HepG2 (cell line): ENCODE measurements around the gene VCL. TPM values are rescaled to one million over a fixed set of nuclear protein-coding genes. Genes with fewer than 3 reads are reported as not detected.
A peak's percentile ranks its signal among the peaks of the same experiment; 100 is the strongest.

Source experiments
- ATAC-seq: fragments of 200-7000 bp; cut with Tn5 transposase; 3 replicates; pipeline ENCODE4 v1.9.1; 2020; ENCODE audit warnings: mild to moderate bottlenecking, moderate library complexity
- BruUV-seq: library from RNA; stranded (reverse); fragments of 400-500 nt; replicated peaks from 2 replicates; lab custom pipeline; 2021; lab: Mats Ljungman, UMichigan
- CTCF ChIA-PET: fragments of 300-600 bp; formaldehyde crosslinking; extraction: SDS; loops from one replicate; lab custom pipeline; 2021; ENCODE audit warnings: low total read pairs, inconsistent platforms, low intra/inter-chr PET ratio; lab: Yijun Ruan, JAX
- POLR2A ChIA-PET: fragments of 350-600 bp; sonication (Branson Sonifier 250); formaldehyde crosslinking; loops from one replicate; lab custom pipeline; 2020; ENCODE audit warnings: antibody characterized with exemption, inconsistent platforms; lab: Yijun Ruan, JAX
- DNase-seq: peaks from one replicate; pipeline ENCODE4 v3.0.0-alpha.2; 2015; ENCODE audit warnings: low spot score
- FAIRE-seq: peaks from 3 replicates; lab custom pipeline; 2011; peaks lifted over from hg19 to GRCh38; lab: Jason Lieb, UNC
- H2AFZ ChIP-seq: one replicate; pipeline ENCODE4 v1.6.1; 2011; ENCODE audit warnings: low read length, inconsistent platforms
- H3K27ac ChIP-seq: fragments of 300-600 bp; 3 replicates; pipeline ENCODE4 v1.8.0; 2011; ENCODE audit warnings: mixed run types, mild to moderate bottlenecking, mixed read lengths, low read length, inconsistent platforms; ENCODE audit not compliant: insufficient read depth; ENCODE audit errors: extremely low read length
- H3K27me3 ChIP-seq, 2 experiments: fragments of 200-600 bp in 1 of 2; 2 replicates in 1 of 2; 3 replicates in 1 of 2; pipeline versions ENCODE4 v1.6.0 to v1.8.0; 2011; ENCODE audit warnings: low read length in 2 of 2, mild to moderate bottlenecking in 2 of 2, moderate library complexity in 2 of 2, inconsistent platforms in 1 of 2; ENCODE audit not compliant: insufficient read depth in 2 of 2, control insufficient read depth in 1 of 2
- H3K36me3 ChIP-seq, 2 experiments: fragments of 200-600 bp in 1 of 2; replicated peaks in 1 of 2; 2 replicates in 1 of 2; 3 replicates in 1 of 2; pipeline versions ENCODE4 v1.5.1 to v1.8.0; 2011; ENCODE audit warnings: low read length in 2 of 2, inconsistent platforms in 1 of 2; ENCODE audit not compliant: insufficient read depth in 2 of 2, control insufficient read depth in 1 of 2
- H3K4me1 ChIP-seq: 2 replicates; pipeline ENCODE4 v1.5.1; 2012; ENCODE audit warnings: low read length, inconsistent platforms; ENCODE audit not compliant: insufficient read depth
- H3K4me2 ChIP-seq: 2 replicates; pipeline ENCODE4 v1.6.0; 2011; ENCODE audit warnings: low read depth, low read length, inconsistent platforms
- H3K4me3 ChIP-seq, 3 experiments: fragments of 200-600 bp in 1 of 3; sonication (generic), shearing (Covaris generic) in 1 of 3; replicated peaks in 1 of 3; 2 replicates each; pipeline ENCODE4 v1.5.1; 2011 to 2016; ENCODE audit warnings: low read length in 3 of 3, inconsistent platforms in 2 of 3, low read depth in 2 of 3, mild to moderate bottlenecking in 2 of 3, control low read depth in 1 of 3, mixed read lengths in 1 of 3; ENCODE audit not compliant: insufficient read depth in 1 of 3
- H3K79me2 ChIP-seq: one replicate; pipeline ENCODE4 v1.6.1; 2011; ENCODE audit warnings: low read length, inconsistent platforms; ENCODE audit not compliant: insufficient read depth
- H3K9ac ChIP-seq: 2 replicates; pipeline ENCODE4 v1.6.0; 2011; ENCODE audit warnings: mild to moderate bottlenecking, low read depth, low read length, inconsistent platforms; ENCODE audit not compliant: insufficient read depth
- H3K9me3 ChIP-seq: 2 replicates; pipeline ENCODE4 v1.5.1; 2012; ENCODE audit warnings: mild to moderate bottlenecking, low read length
- H4K20me1 ChIP-seq: 2 replicates; pipeline ENCODE4 v1.6.0; 2011; ENCODE audit warnings: inconsistent platforms, mild to moderate bottlenecking, low read length, moderate library complexity; ENCODE audit not compliant: insufficient read depth
- ATF2 ChIP-seq: sonication (generic); formaldehyde crosslinking; IDR thresholded peaks from 2 replicates; pipeline ENCODE4 v1.4.0; 2020; ENCODE audit warnings: missing genetic modification reagents
- IKZF4 ChIP-seq: sonication (generic); formaldehyde crosslinking; IDR thresholded peaks from 2 replicates; pipeline ENCODE4 v1.5.1; 2020; ENCODE audit warnings: borderline replicate concordance, mild to moderate bottlenecking, low read depth, missing genetic modification reagents; ENCODE audit errors: not compliant biosample characterization
- NR0B2 ChIP-seq: sonication (generic); formaldehyde crosslinking; IDR thresholded peaks from 2 replicates; pipeline ENCODE4 v1.4.0; 2020; ENCODE audit warnings: mild to moderate bottlenecking, missing genetic modification reagents
- ONECUT2 ChIP-seq: sonication (generic); formaldehyde crosslinking; IDR thresholded peaks from 2 replicates; pipeline ENCODE4 v1.4.0; 2020; ENCODE audit warnings: missing genetic modification reagents
- PRDM10 ChIP-seq: sonication (generic); formaldehyde crosslinking; IDR thresholded peaks from 2 replicates; pipeline ENCODE4 v1.4.0; 2020; ENCODE audit warnings: low read depth, missing genetic modification reagents
- RFXAP ChIP-seq: sonication (generic); formaldehyde crosslinking; IDR thresholded peaks from 2 replicates; pipeline ENCODE4 v1.4.0; 2020; ENCODE audit warnings: missing genetic modification reagents, borderline replicate concordance
- TGIF2 ChIP-seq: IDR thresholded peaks from 2 replicates; pipeline ENCODE4 v1.6.1; 2016; ENCODE audit warnings: control low read depth, missing compliant biosample characterization
- ZNF296 ChIP-seq: sonication (generic); formaldehyde crosslinking; conservative IDR thresholded peaks from 2 replicates; pipeline ENCODE4 v1.5.0; 2020; ENCODE audit warnings: mild to moderate bottlenecking, missing genetic modification reagents
- ZNF451 ChIP-seq: sonication (generic); formaldehyde crosslinking; IDR thresholded peaks from 2 replicates; pipeline ENCODE4 v1.5.0; 2020; ENCODE audit warnings: mild to moderate bottlenecking, missing genetic modification reagents
- ZNF556 ChIP-seq: sonication (generic); formaldehyde crosslinking; IDR thresholded peaks from 2 replicates; pipeline ENCODE4 v1.4.0; 2020; ENCODE audit warnings: mild to moderate bottlenecking, missing genetic modification reagents, borderline replicate concordance
- ZNF710 ChIP-seq: sonication (generic); formaldehyde crosslinking; IDR thresholded peaks from 2 replicates; pipeline ENCODE4 v1.5.0; 2020; ENCODE audit warnings: mild to moderate bottlenecking, missing genetic modification reagents, borderline replicate concordance
- WGBS: methylation state at CpG from one replicate; pipeline ENCODE4 v1.1.6; 2017; ENCODE audit warnings: low lambda C conversion rate; 5-methylcytosine and 5-hydroxymethylcytosine counted together
- in situ Hi-C: cut with HindIII; loops from 2 replicates; pipeline ENCODE4 v1.10.0; 2017; ENCODE audit warnings: low pct_unique_long_range_greater_than_20kb; ENCODE audit not compliant: extremely low pct_ligation_motif_present
- intact Hi-C: fragments of 100-400 bp; cut with micrococcal nuclease; formaldehyde crosslinking; loops from one replicate; pipeline ENCODE4 v1.10.0; 2022; ENCODE audit not compliant: unreplicated experiment
- polyA plus RNA-seq, 8 experiments: library from polyadenylated mRNA; depleted of rRNA in 3 of 8; stranded (reverse) in 7 of 8; unstranded in 1 of 8; fragments of >200 nt; fragmentation: Illumina TruSeq in 4 of 8; extraction: Trizol in 4 of 8; gene quantifications; 2 replicates each; pipeline versions ENCODE4 v1.2.1 to v1.2.3, GENCODE V29; 2011 to 2016; ENCODE audit warnings: low read depth in 4 of 8, missing spikeins in 1 of 8, mixed read lengths in 1 of 8; ENCODE audit not compliant: insufficient read depth in 1 of 8
- total RNA-seq, 5 experiments: library from RNA; depleted of rRNA; stranded (reverse); fragments of >200 nt; fragmentation: Illumina TruSeq; extraction: Trizol; gene quantifications; 2 replicates each; pipeline ENCODE4 v1.2.3, GENCODE V29; 2016; ENCODE audit warnings: low read depth in 1 of 5

VCL gene
- total and polyA plus RNA-seq, 2 of the 13 experiments (the other 11 are each of a cell fraction or from before 2014, with no cell fraction given): 17.3 to 26.9 TPM

GRCh38 chr10:73999703-74000102 lies 1.8 kb downstream of the VCL start:
- Histone ChIP-seq H3K27ac (peak overlapping the region; percentile 90), H2AFZ (no peak overlapping the region), H3K4me1 (peaks cover 36% of the 10 kb centered on the region), H3K36me3 (no peaks in the 10 kb centered on the region), H4K20me1 (no peaks in the 10 kb centered on the region; the same call in 1 of the 2 replicates), H3K4me3 (peak overlapping the region; percentile 90 to 95 (median 92)), H3K79me2 (peaks cover 22% of the 10 kb centered on the region), H3K9me3 (no peaks in the 10 kb centered on the region), H3K9ac (peak overlapping the region; percentile 97; the same call in 1 of the 2 replicates), H3K27me3 (no peaks in the 10 kb centered on the region; a peak in 1 of 5 replicates), H3K4me2 (peak overlapping the region; percentile 92)
- intact Hi-C loops (no loop called here), in situ Hi-C loops (no loop called here)
- FAIRE-seq (no peak), ATAC-seq (no peak), DNase-seq (peak; percentile 38)
- TF ChIP-seq PRDM10 (CRISPR knock-in tag) (no peak), ZNF296 (CRISPR knock-in tag) (no peak), ONECUT2 (CRISPR knock-in tag) (no peak), NR0B2 (CRISPR knock-in tag) (no peak), TGIF2 (CRISPR knock-in tag) (no peak), ZNF451 (CRISPR knock-in tag) (no peak), ATF2 (CRISPR knock-in tag) (no peak), ZNF556 (no peak), ZNF710 (CRISPR knock-in tag) (no peak), RFXAP (CRISPR knock-in tag) (no peak), IKZF4 (CRISPR knock-in tag) (no peak)
- ChIA-PET CTCF (interaction anchor here (1.1 kb wide), 1 partner anchor 43 kb away, joined by 3 read pairs; no protein-coding TSS in a partner anchor), POLR2A (interaction anchor here (0.6 to 0.9 kb wide), 4 partner anchors 13 to 178 kb away, joined by 3 to 6 read pairs (median 4); no protein-coding TSS in a partner anchor)
- no TSS peak for BruUV-seq
- 40% methylated on average over 1 of the region's 1 CpG for WGBS
